Measurements from ENCODE around the gene PTDSS2.
A peak's percentile ranks its signal among the peaks of the same experiment; 100 is the strongest.

Gene PTDSS2

GRCh38 chr11:533586-534395 lies 83.7 kb downstream of the PTDSS2 start:
- DNase-seq = no peak

GRCh38 chr11:534396-535209 lies 84.5 kb downstream of the PTDSS2 start:
- no peak for DNase-seq

GRCh38 chr11:535210-535518 lies 85.1 kb downstream of the PTDSS2 start:
- DNase-seq = no peak

- peak; percentile 92 for DNase-seq
These were observed 85.7 kb downstream of the PTDSS2 start, which contains the start of gene HRAS for GRCh38 chr11:535519-536454. HRAS (minus strand) TSS chr11:535576.

- DNase-seq = peak; percentile 81
These were observed 87.0 kb downstream of the PTDSS2 start, which contains the start of gene LRRC56 for GRCh38 chr11:536841-537621. LRRC56 (plus strand) TSS chr11:537527; CDS start chr11:540685, 3,158 bp downstream.

- no peak for DNase-seq
These were observed 87.7 kb downstream of the PTDSS2 start for GRCh38 chr11:537622-538430.

GRCh38 chr11:538431-539051 lies 88.5 kb downstream of the PTDSS2 start:
- DNase-seq = no peak

- DNase-seq = no peak
These were observed 89.9 kb downstream of the PTDSS2 start for GRCh38 chr11:539971-540481.
